HepG2 (cell line): ENCODE measurements around the gene CISD3. TPM values are rescaled to one million over a fixed set of nuclear protein-coding genes. Genes with fewer than 3 reads are reported as not detected.
A peak's percentile ranks its signal among the peaks of the same experiment; 100 is the strongest.

Experiments used
- ATAC-seq: fragments of 200-7000 bp; cut with Tn5 transposase; 3 replicates; pipeline ENCODE4 v1.9.1; 2020; ENCODE audit warnings: mild to moderate bottlenecking, moderate library complexity
- BruUV-seq: library from RNA; stranded (reverse); fragments of 400-500 nt; replicated peaks from 2 replicates; lab custom pipeline; 2021; lab: Mats Ljungman, UMichigan
- CTCF ChIA-PET: fragments of 300-600 bp; formaldehyde crosslinking; extraction: SDS; loops from one replicate; lab custom pipeline; 2021; ENCODE audit warnings: low total read pairs, inconsistent platforms, low intra/inter-chr PET ratio; lab: Yijun Ruan, JAX
- POLR2A ChIA-PET: fragments of 350-600 bp; sonication (Branson Sonifier 250); formaldehyde crosslinking; loops from one replicate; lab custom pipeline; 2020; ENCODE audit warnings: antibody characterized with exemption, inconsistent platforms; lab: Yijun Ruan, JAX
- DNase-seq: peaks from one replicate; pipeline ENCODE4 v3.0.0-alpha.2; 2015; ENCODE audit warnings: low spot score
- FAIRE-seq: peaks from 3 replicates; lab custom pipeline; 2011; peaks lifted over from hg19 to GRCh38; lab: Jason Lieb, UNC
- H2AFZ ChIP-seq: one replicate; pipeline ENCODE4 v1.6.1; 2011; ENCODE audit warnings: low read length, inconsistent platforms
- H3K27ac ChIP-seq: fragments of 300-600 bp; 3 replicates; pipeline ENCODE4 v1.8.0; 2011; ENCODE audit warnings: mixed run types, mild to moderate bottlenecking, mixed read lengths, low read length, inconsistent platforms; ENCODE audit not compliant: insufficient read depth; ENCODE audit errors: extremely low read length
- H3K27me3 ChIP-seq, 2 experiments: fragments of 200-600 bp in 1 of 2; 2 replicates in 1 of 2; 3 replicates in 1 of 2; pipeline versions ENCODE4 v1.6.0 to v1.8.0; 2011; ENCODE audit warnings: low read length in 2 of 2, mild to moderate bottlenecking in 2 of 2, moderate library complexity in 2 of 2, inconsistent platforms in 1 of 2; ENCODE audit not compliant: insufficient read depth in 2 of 2, control insufficient read depth in 1 of 2
- H3K36me3 ChIP-seq, 2 experiments: fragments of 200-600 bp in 1 of 2; replicated peaks in 1 of 2; 2 replicates in 1 of 2; 3 replicates in 1 of 2; pipeline versions ENCODE4 v1.5.1 to v1.8.0; 2011; ENCODE audit warnings: low read length in 2 of 2, inconsistent platforms in 1 of 2; ENCODE audit not compliant: insufficient read depth in 2 of 2, control insufficient read depth in 1 of 2
- H3K4me1 ChIP-seq: 2 replicates; pipeline ENCODE4 v1.5.1; 2012; ENCODE audit warnings: low read length, inconsistent platforms; ENCODE audit not compliant: insufficient read depth
- H3K4me2 ChIP-seq: 2 replicates; pipeline ENCODE4 v1.6.0; 2011; ENCODE audit warnings: low read depth, low read length, inconsistent platforms
- H3K4me3 ChIP-seq, 3 experiments: fragments of 200-600 bp in 1 of 3; sonication (generic), shearing (Covaris generic) in 1 of 3; replicated peaks in 1 of 3; 2 replicates each; pipeline ENCODE4 v1.5.1; 2011 to 2016; ENCODE audit warnings: low read length in 3 of 3, inconsistent platforms in 2 of 3, low read depth in 2 of 3, mild to moderate bottlenecking in 2 of 3, control low read depth in 1 of 3, mixed read lengths in 1 of 3; ENCODE audit not compliant: insufficient read depth in 1 of 3
- H3K79me2 ChIP-seq: one replicate; pipeline ENCODE4 v1.6.1; 2011; ENCODE audit warnings: low read length, inconsistent platforms; ENCODE audit not compliant: insufficient read depth
- H3K9ac ChIP-seq: 2 replicates; pipeline ENCODE4 v1.6.0; 2011; ENCODE audit warnings: mild to moderate bottlenecking, low read depth, low read length, inconsistent platforms; ENCODE audit not compliant: insufficient read depth
- H3K9me3 ChIP-seq: 2 replicates; pipeline ENCODE4 v1.5.1; 2012; ENCODE audit warnings: mild to moderate bottlenecking, low read length
- H4K20me1 ChIP-seq: 2 replicates; pipeline ENCODE4 v1.6.0; 2011; ENCODE audit warnings: inconsistent platforms, mild to moderate bottlenecking, low read length, moderate library complexity; ENCODE audit not compliant: insufficient read depth
- FIP1L1 ChIP-seq: fragments of 200-400 bp; formaldehyde crosslinking; IDR thresholded peaks from 2 replicates; pipeline ENCODE4 v1.6.1; 2018; ENCODE audit warnings: low read depth, mild to moderate bottlenecking, low read length, moderate library complexity, borderline replicate concordance; ENCODE audit not compliant: insufficient read depth
- FOSL2 ChIP-seq: sonication (generic); formaldehyde crosslinking; IDR thresholded peaks from 2 replicates; pipeline ENCODE4 v1.4.0; 2020; ENCODE audit warnings: missing genetic modification reagents
- MBNL3 ChIP-seq: fragments of 250-450 bp; sonication (Bioruptor Pico); conservative IDR thresholded peaks from 2 replicates; pipeline ENCODE4 v1.8.0; 2022; ENCODE audit warnings: mild to moderate bottlenecking, inconsistent platforms
- RBFOX2 ChIP-seq: fragments of 200-400 bp; formaldehyde crosslinking; IDR thresholded peaks from 2 replicates; pipeline ENCODE4 v1.6.1; 2017; ENCODE audit warnings: low read depth, mild to moderate bottlenecking, low read length
- SALL2 ChIP-seq: sonication (generic); formaldehyde crosslinking; IDR thresholded peaks from 2 replicates; pipeline ENCODE4 v1.8.1; 2023; ENCODE audit warnings: mild to moderate bottlenecking, missing genetic modification reagents, inconsistent platforms
- ZBTB7A ChIP-seq: sonication (generic); formaldehyde crosslinking; IDR thresholded peaks from 2 replicates; pipeline ENCODE4 v1.8.0; 2022; ENCODE audit warnings: mild to moderate bottlenecking, missing genetic modification reagents
- ZFYVE20 ChIP-seq: sonication (generic); formaldehyde crosslinking; IDR thresholded peaks from 2 replicates; pipeline ENCODE4 v1.8.0; 2023; ENCODE audit warnings: low read depth, mild to moderate bottlenecking, moderate library complexity, missing genetic modification reagents, borderline replicate concordance
- ZNF160 ChIP-seq: sonication (generic); formaldehyde crosslinking; IDR thresholded peaks from 2 replicates; pipeline ENCODE4 v1.8.0; 2022; ENCODE audit warnings: mild to moderate bottlenecking, inconsistent platforms, missing genetic modification reagents
- ZNF234 ChIP-seq: sonication (generic); formaldehyde crosslinking; conservative IDR thresholded peaks from 2 replicates; pipeline ENCODE4 v1.5.1; 2020; ENCODE audit warnings: mild to moderate bottlenecking, missing genetic modification reagents
- WGBS: methylation state at CpG from one replicate; pipeline ENCODE4 v1.1.6; 2017; ENCODE audit warnings: low lambda C conversion rate; 5-methylcytosine and 5-hydroxymethylcytosine counted together
- in situ Hi-C: cut with HindIII; loops from 2 replicates; pipeline ENCODE4 v1.10.0; 2017; ENCODE audit warnings: low pct_unique_long_range_greater_than_20kb; ENCODE audit not compliant: extremely low pct_ligation_motif_present
- intact Hi-C: fragments of 100-400 bp; cut with micrococcal nuclease; formaldehyde crosslinking; loops from one replicate; pipeline ENCODE4 v1.10.0; 2022; ENCODE audit not compliant: unreplicated experiment
- polyA plus RNA-seq, 8 experiments: library from polyadenylated mRNA; depleted of rRNA in 3 of 8; stranded (reverse) in 7 of 8; unstranded in 1 of 8; fragments of >200 nt; fragmentation: Illumina TruSeq in 4 of 8; extraction: Trizol in 4 of 8; gene quantifications; 2 replicates each; pipeline versions ENCODE4 v1.2.1 to v1.2.3, GENCODE V29; 2011 to 2016; ENCODE audit warnings: low read depth in 4 of 8, missing spikeins in 1 of 8, mixed read lengths in 1 of 8; ENCODE audit not compliant: insufficient read depth in 1 of 8
- total RNA-seq, 5 experiments: library from RNA; depleted of rRNA; stranded (reverse); fragments of >200 nt; fragmentation: Illumina TruSeq; extraction: Trizol; gene quantifications; 2 replicates each; pipeline ENCODE4 v1.2.3, GENCODE V29; 2016; ENCODE audit warnings: low read depth in 1 of 5
- TF ChIP-seq, protein P1 (sequence below): sonication (generic); formaldehyde crosslinking; IDR thresholded peaks from 2 replicates; pipeline ENCODE4 v1.8.0; 2022; ENCODE audit warnings: missing genetic modification reagents, mild to moderate bottlenecking, moderate library complexity, borderline replicate concordance
- TF ChIP-seq, protein P2 (sequence below): sonication (generic); formaldehyde crosslinking; IDR thresholded peaks from 2 replicates; pipeline ENCODE4 v1.4.0; 2020; ENCODE audit warnings: missing genetic modification reagents, borderline replicate concordance
- TF ChIP-seq, protein P3 (sequence below): sonication (generic); formaldehyde crosslinking; IDR thresholded peaks from 2 replicates; pipeline ENCODE4 v1.4.0; 2020; ENCODE audit warnings: missing genetic modification reagents
- TF ChIP-seq, protein P4 (sequence below): IDR thresholded peaks from 2 replicates; pipeline ENCODE4 v1.6.1; 2012; ENCODE audit warnings: low read depth, low read length, improper control_type of control experiment

The CISD3 gene
- total and polyA plus RNA-seq, 2 of the 13 experiments (the other 11 are each of a cell fraction or from before 2014, with no cell fraction given) = 30.0 to 34.1 TPM

DNA sequence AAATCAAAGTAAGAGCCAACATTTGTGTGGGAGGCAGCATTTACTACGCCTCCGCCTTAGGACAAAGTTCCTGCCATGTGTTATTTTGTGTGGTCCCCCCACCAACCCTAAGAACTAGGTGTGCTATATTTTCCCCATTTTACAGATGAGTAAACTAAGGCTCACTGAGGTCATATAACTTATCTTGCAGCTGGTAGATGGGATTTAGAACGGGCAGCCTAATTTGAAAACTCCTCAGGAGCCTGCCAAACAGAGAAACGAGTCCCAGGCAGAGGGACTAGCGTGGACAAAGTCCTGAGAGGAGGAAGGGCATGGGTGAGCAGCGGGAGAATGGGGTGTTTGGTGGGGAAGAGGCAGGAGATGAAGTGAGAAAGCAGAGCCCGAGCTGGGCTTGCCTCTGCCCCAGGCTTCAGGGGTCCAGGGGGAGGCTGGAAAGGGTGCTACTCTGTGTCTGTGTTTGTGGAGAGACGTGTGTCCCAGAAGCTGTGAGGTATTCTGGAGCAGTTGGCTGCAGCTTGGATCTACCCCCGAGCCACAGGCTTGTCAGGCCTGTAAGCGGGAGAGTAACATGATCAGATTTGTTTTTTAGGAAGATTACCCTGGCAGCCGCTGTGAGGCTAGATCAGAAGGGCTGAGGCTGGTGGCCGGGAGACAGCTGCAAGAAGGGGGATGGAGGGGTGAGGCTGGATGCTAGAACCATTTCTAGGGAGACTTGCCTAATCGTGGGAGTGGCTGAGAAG lies 20.1 kb upstream of the CISD3 start (continued):
- TF ChIP-seq ZBTB7A (CRISPR knock-in tag) (no peak), RBFOX2 (0 out of 2 replicates have a peak, but pooled peaks have one; percentile 26)

- Histone ChIP-seq H3K9ac (no peak overlapping the region), H3K27me3 (no peaks in the 10 kb centered on the region), H3K4me3 (no peak overlapping the region), H3K4me1 (peaks cover 48% of the 10 kb centered on the region), H3K27ac (no peak overlapping the region), H3K9me3 (no peaks in the 10 kb centered on the region), H4K20me1 (peaks cover 12% of the 10 kb centered on the region), H3K4me2 (no peak overlapping the region), H3K79me2 (peaks cover 27% of the 10 kb centered on the region), H2AFZ (no peak overlapping the region), H3K36me3 (peaks cover 44 to 81% of the 10 kb centered on the region in 2 experiments)
- ChIA-PET CTCF (no interaction called here), POLR2A (interaction anchor here (0.7 to 3.4 kb wide), 10 partner anchors 8 to 36 kb away, joined by 3 to 20 read pairs (median 3); partner anchors contain the start of gene EPOP)
- in situ Hi-C loops (no loop called here), intact Hi-C loops (no loop called here)
- no peak for DNase-seq
- no peak for FAIRE-seq
- BruUV-seq = no TSS peak
- TF ChIP-seq SALL2 = no peak
- TF ChIP-seq ZFYVE20 (CRISPR knock-in tag) = no peak
- TF ChIP-seq, protein P1, sequence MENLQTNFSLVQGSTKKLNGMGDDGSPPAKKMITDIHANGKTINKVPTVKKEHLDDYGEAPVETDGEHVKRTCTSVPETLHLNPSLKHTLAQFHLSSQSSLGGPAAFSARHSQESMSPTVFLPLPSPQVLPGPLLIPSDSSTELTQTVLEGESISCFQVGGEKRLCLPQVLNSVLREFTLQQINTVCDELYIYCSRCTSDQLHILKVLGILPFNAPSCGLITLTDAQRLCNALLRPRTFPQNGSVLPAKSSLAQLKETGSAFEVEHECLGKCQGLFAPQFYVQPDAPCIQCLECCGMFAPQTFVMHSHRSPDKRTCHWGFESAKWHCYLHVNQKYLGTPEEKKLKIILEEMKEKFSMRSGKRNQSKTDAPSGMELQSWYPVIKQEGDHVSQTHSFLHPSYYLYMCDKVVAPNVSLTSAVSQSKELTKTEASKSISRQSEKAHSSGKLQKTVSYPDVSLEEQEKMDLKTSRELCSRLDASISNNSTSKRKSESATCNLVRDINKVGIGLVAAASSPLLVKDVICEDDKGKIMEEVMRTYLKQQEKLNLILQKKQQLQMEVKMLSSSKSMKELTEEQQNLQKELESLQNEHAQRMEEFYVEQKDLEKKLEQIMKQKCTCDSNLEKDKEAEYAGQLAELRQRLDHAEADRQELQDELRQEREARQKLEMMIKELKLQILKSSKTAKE (CRISPR knock-in tag) = 0 out of 2 replicates have a peak, but pooled peaks have one; percentile 19
- no peak for TF ChIP-seq MBNL3 (CRISPR knock-in tag)
- no peak for TF ChIP-seq ZNF234 (CRISPR knock-in tag)
- TF ChIP-seq, protein P2, sequence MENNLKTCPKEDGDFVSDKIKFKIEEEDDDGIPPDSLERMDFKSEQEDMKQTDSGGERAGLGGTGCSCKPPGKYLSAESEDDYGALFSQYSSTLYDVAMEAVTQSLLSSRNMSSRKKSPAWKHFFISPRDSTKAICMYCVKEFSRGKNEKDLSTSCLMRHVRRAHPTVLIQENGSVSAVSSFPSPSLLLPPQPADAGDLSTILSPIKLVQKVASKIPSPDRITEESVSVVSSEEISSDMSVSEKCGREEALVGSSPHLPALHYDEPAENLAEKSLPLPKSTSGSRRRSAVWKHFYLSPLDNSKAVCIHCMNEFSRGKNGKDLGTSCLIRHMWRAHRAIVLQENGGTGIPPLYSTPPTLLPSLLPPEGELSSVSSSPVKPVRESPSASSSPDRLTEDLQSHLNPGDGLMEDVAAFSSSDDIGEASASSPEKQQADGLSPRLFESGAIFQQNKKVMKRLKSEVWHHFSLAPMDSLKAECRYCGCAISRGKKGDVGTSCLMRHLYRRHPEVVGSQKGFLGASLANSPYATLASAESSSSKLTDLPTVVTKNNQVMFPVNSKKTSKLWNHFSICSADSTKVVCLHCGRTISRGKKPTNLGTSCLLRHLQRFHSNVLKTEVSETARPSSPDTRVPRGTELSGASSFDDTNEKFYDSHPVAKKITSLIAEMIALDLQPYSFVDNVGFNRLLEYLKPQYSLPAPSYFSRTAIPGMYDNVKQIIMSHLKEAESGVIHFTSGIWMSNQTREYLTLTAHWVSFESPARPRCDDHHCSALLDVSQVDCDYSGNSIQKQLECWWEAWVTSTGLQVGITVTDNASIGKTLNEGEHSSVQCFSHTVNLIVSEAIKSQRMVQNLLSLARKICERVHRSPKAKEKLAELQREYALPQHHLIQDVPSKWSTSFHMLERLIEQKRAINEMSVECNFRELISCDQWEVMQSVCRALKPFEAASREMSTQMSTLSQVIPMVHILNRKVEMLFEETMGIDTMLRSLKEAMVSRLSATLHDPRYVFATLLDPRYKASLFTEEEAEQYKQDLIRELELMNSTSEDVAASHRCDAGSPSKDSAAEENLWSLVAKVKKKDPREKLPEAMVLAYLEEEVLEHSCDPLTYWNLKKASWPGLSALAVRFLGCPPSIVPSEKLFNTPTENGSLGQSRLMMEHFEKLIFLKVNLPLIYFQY (CRISPR knock-in tag) = no peak
- TF ChIP-seq, protein P3, sequence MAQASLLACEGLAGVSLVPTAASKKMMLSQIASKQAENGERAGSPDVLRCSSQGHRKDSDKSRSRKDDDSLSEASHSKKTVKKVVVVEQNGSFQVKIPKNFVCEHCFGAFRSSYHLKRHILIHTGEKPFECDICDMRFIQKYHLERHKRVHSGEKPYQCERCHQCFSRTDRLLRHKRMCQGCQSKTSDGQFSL (CRISPR knock-in tag) = 0 out of 2 replicates have a peak, but pooled peaks have one; percentile 22
- TF ChIP-seq, protein P4, sequence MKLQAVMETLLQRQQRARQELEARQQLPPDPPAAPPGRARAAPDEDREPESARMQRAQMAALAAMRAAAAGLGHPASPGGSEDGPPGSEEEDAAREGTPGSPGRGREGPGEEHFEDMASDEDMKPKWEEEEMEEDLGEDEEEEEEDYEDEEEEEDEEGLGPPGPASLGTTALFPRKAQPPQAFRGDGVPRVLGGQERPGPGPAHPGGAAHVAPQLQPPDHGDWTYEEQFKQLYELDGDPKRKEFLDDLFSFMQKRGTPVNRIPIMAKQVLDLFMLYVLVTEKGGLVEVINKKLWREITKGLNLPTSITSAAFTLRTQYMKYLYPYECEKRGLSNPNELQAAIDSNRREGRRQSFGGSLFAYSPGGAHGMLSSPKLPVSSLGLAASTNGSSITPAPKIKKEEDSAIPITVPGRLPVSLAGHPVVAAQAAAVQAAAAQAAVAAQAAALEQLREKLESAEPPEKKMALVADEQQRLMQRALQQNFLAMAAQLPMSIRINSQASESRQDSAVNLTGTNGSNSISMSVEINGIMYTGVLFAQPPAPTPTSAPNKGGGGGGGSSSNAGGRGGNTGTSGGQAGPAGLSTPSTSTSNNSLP = no peak
- TF ChIP-seq FOSL2 (CRISPR knock-in tag) = no peak
- peak; percentile 44; the same call in 1 of the 2 replicates for TF ChIP-seq RBFOX2
- TF ChIP-seq ZNF160 (CRISPR knock-in tag) = no peak
- TF ChIP-seq FIP1L1 = no peak
- WGBS = 100% methylated on average over 3 of the region's 3 CpGs
- no peak for ATAC-seq
Measured at GRCh38 chr17:38710604-38710962, 19.6 kb upstream of the CISD3 start.
